ENCODE measurements around the gene GUCY2F.

Gene GUCY2F

GRCh38 chrX:109487640-109488039 is 5.8 kb upstream of the GUCY2F start:
- H3K4me3 ChIP-seq (replicated peaks; ENCODE audit: low read depth, low read length): no peak overlapping the region
- DNase-seq (ENCODE audit: extremely low read depth, low read depth): no peak
- TF ChIP-seq CTCF (IDR thresholded peaks at IDR 0.05; ENCODE audit: low read depth, low read length, missing control alignments): no peak

- no peak overlapping the region for H3K4me3 ChIP-seq (replicated peaks; ENCODE audit: low read depth, low read length)
- no peak for DNase-seq (ENCODE audit: extremely low read depth, low read depth)
- TF ChIP-seq CTCF (IDR thresholded peaks at IDR 0.05; ENCODE audit: low read depth, low read length, missing control alignments): peak; percentile 75
These were observed 3.8 kb upstream of the GUCY2F start for GRCh38 chrX:109485470-109486340.

- no peak for TF ChIP-seq CTCF (IDR thresholded peaks at IDR 0.05; ENCODE audit: low read depth, low read length, missing control alignments)
- H3K4me3 ChIP-seq (replicated peaks; ENCODE audit: low read depth, low read length): no peak overlapping the region
- no peak for DNase-seq (ENCODE audit: extremely low read depth, low read depth)
These were observed 3.0 kb upstream of the GUCY2F start for GRCh38 chrX:109484886-109485285.

GRCh38 chrX:109475174-109475891 is 6.6 kb downstream of the GUCY2F start:
- peak; percentile 32 for TF ChIP-seq CTCF (IDR thresholded peaks at IDR 0.05; ENCODE audit: low read depth, low read length, missing control alignments)
- H3K4me3 ChIP-seq (replicated peaks; ENCODE audit: low read depth, low read length): no peak overlapping the region
- DNase-seq (ENCODE audit: extremely low read depth, low read depth): no peak

- H3K4me3 ChIP-seq (replicated peaks; ENCODE audit: low read depth, low read length): no peak overlapping the region
- no peak for TF ChIP-seq CTCF (IDR thresholded peaks at IDR 0.05; ENCODE audit: low read depth, low read length, missing control alignments)
- DNase-seq (ENCODE audit: extremely low read depth, low read depth): no peak
These were observed 8.7 kb downstream of the GUCY2F start for GRCh38 chrX:109472939-109473735.

GRCh38 chrX:109464231-109464630 is 17.7 kb downstream of the GUCY2F start:
- no peak for DNase-seq (ENCODE audit: extremely low read depth, low read depth)
- H3K4me3 ChIP-seq (replicated peaks; ENCODE audit: low read depth, low read length): no peak overlapping the region
- no peak for TF ChIP-seq CTCF (IDR thresholded peaks at IDR 0.05; ENCODE audit: low read depth, low read length, missing control alignments)

Measured in HFF-Myc (cell line).